ENCODE measurements around the gene CYP4Z1.
"Not testable (repeated sequence)": the region's sequence is repeated elsewhere in the genome, so short reads cannot be mapped to it uniquely, and the experiment has no call there.

CYP4Z1 gene

GRCh38 chr1:47147047-47147785, 80.2 kb downstream of the CYP4Z1 start:
- H3K36me3 Mint-ChIP-seq: no peaks in the 10 kb centered on the region
- ATAC-seq: no peak
- no peak for DNase-seq (ENCODE audit: low spot score in 2 of 2)
- H3K9me3 Mint-ChIP-seq: no peaks in the 10 kb centered on the region
- no peaks in the 10 kb centered on the region for H3K4me1 Mint-ChIP-seq
- no peak overlapping the region for H3K27ac Mint-ChIP-seq
- H3K4me3 Mint-ChIP-seq: no peak overlapping the region

GRCh38 chr1:47149162-47149561, 82.1 kb downstream of the CYP4Z1 start:
- not testable (repeated sequence) for H3K4me1 Mint-ChIP-seq; H3K36me3 Mint-ChIP-seq; ATAC-seq; H3K9me3 Mint-ChIP-seq; H3K27ac Mint-ChIP-seq; H3K4me3 Mint-ChIP-seq; DNase-seq (ENCODE audit: low spot score in 2 of 2)

DNA sequence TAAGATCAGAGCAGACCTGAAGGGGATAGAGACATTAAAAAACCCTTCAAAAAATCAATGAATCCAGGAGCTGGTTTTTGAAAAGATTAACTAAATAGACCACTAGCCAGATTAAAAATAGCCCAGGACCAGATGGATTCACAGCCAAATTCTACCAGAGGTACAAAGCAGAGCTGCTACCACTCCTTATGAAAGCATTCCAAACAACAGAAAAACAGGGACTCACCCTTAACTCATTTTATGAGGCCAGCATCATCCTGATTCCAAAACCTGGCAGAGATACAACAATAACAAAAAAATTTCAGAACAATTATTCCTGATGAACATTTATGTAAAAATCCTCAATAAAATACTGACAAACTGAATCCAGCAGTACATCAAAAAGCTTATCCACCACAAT, 89.4 kb downstream of the CYP4Z1 start:
- ATAC-seq; H3K4me3 Mint-ChIP-seq; H3K4me1 Mint-ChIP-seq; H3K27ac Mint-ChIP-seq; H3K9me3 Mint-ChIP-seq; DNase-seq (ENCODE audit: low spot score in 2 of 2); H3K36me3 Mint-ChIP-seq: not testable (repeated sequence)

DNA sequence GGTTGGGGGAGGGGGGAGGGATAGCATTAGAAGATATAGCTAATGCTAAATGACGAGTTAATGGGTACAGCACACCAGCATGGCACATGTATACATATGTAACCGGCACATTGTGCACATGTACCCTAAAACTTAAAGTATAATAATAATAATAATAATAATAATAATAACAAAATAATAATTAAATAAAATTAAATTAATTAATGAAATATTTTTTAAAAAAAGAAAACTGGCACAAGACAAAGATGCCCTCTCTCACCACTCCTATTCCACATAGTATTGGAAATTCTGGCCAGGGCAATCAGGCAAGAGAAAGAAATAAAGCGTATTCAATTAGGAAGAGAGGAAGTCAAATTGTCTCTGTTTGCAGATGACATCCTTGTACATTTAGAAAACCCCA, 90.9 kb downstream of the CYP4Z1 start:
- H3K36me3 Mint-ChIP-seq; DNase-seq (ENCODE audit: low spot score in 2 of 2); H3K4me1 Mint-ChIP-seq: not testable (repeated sequence)

GRCh38 chr1:47160716-47161115, 93.7 kb downstream of the CYP4Z1 start:
- no peak for DNase-seq (ENCODE audit: low spot score in 2 of 2)
- no peak overlapping the region for H3K27ac Mint-ChIP-seq
- no peak overlapping the region for H3K4me3 Mint-ChIP-seq
- no peak for ATAC-seq
- H3K36me3 Mint-ChIP-seq: no peaks in the 10 kb centered on the region
- no peaks in the 10 kb centered on the region for H3K4me1 Mint-ChIP-seq
- H3K9me3 Mint-ChIP-seq: peaks cover 3% of the 10 kb centered on the region

More for the DNA sequence above, 90.9 kb downstream of the CYP4Z1 start:
- not testable (repeated sequence) for H3K4me3 Mint-ChIP-seq, H3K27ac Mint-ChIP-seq, H3K9me3 Mint-ChIP-seq, ATAC-seq

DNA sequence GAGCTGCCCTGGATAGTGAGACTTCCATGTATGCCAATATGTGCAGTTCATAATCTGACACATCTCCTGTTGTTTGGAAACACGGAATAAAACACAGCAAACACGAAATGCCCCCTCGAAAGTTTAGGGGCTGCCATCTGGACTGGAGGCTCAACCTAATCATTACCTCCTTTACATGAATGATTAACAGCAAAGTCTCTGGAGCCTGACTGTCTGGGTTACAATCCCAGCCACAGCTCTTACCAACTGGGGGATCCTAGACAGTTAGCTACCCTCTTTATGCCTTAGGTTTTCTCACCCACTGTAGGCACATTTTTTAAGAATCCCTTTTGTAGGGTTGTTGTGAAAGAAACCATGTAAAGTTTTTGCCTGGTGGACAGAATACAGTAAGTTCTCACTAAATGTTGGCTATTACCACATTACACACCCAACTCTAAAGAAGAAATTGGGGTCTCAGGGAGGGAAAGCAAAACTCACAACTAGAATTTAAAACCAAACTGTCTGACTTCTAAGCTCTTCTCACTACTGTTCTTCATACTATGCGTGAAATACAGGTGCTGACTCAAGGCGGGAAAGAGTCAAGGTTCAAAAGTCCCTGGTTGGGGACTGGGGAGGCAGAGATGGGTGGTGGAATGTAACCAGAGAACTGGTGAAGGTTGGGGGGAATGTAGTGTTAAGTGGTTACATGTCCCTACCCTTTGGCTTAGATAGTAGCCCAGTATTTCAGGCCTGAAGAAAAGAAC, 94.4 kb downstream of the CYP4Z1 start:
- Mint-ChIP-seq H3K9me3 (no peaks in the 10 kb centered on the region), H3K4me1 (no peaks in the 10 kb centered on the region), H3K27ac (no peak overlapping the region), H3K4me3 (no peak overlapping the region), H3K36me3 (no peaks in the 10 kb centered on the region)
- DNase-seq (ENCODE audit: low spot score in 2 of 2): peak in 1 of 2 donors; percentile 33
- ATAC-seq: no peak

DNA sequence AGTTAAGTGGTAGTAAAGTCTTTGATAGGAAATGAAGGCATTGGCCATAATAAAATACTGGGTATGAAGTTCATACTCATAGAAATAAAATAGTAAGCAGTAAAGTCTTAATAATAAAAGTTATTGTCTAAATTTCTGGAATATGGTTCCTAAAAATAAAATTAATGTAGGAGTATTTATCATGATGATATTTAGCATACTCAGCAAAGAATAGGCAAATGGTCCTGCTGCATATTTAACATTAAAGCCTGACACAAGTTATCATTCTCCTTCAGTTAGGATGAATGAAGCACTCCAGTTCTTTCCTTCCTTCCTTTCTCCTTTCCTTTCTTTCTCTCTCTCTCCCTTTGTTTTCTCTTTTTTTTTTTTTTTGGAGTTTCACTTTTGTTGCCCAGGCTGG, 97.5 kb downstream of the CYP4Z1 start:
- Mint-ChIP-seq H3K9me3 (no peaks in the 10 kb centered on the region), H3K27ac (no peak overlapping the region), H3K4me1 (no peaks in the 10 kb centered on the region), H3K4me3 (no peak overlapping the region), H3K36me3 (no peaks in the 10 kb centered on the region)
- DNase-seq (ENCODE audit: low spot score in 2 of 2): no peak
- no peak for ATAC-seq

Data from stimulated activated effector memory CD8-positive, alpha-beta T cell treated with anti-CD3 and anti-CD28 coated beads, Interleukin-12 subunit alpha, Interleukin-12 subunit beta, amount 100 ng/mL, for 72 hours (primary cell).